LHCN-M2 (cell line): Measurements from ENCODE around the gene GPC1. TPM values are rescaled to one million over a fixed set of nuclear protein-coding genes. Genes with fewer than 3 reads are reported as not detected.
A peak's percentile ranks its signal among the peaks of the same experiment; 100 is the strongest.

Experiments used
- DNase-seq: peaks from one replicate; pipeline ENCODE4 v3.0.0-alpha.2; 2012; ENCODE audit warnings: low read depth
- total RNA-seq: library from RNA; depleted of rRNA; stranded (reverse); fragments of >200 nt; gene quantifications from 2 replicates; pipeline ENCODE4 v1.2.3, GENCODE V29; 2014

GPC1 gene
- total RNA-seq, 1 experiment from 2014 or later = 118 TPM

GRCh38 chr2:240429341-240429871, 6.1 kb upstream of the GPC1 start:
- DNase-seq = no peak

DNA sequence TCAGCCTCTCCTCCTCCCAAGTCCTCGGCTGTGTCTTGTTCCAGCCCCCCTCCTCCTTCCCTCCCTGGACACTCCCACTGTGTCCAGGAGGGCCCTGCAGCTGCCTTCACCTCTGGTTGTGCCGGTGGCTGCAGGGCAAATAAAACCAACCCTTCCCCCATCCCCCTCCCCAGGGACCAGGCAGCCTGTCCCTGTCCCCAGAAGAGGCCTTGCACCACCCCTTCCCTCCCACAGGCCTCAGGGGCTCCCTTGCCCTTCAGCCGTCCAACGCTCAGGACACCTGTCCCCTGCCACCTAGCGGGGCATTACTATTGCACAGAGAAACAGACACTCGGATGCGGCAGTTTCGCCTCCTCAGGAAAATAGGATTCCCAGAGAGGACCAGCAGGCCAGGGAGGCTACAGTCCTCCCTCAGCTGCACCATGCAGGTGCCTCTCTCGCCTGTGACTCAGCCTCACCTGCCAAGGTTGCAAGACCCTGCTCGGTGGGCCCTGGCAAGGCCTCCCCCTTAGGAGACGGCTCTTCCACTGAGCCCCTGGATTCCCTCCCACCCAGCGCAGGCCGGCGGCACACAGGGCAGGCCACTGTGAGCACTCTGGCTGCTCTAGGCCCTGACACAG, 5.5 kb upstream of the GPC1 start:
- DNase-seq = no peak

GRCh38 chr2:240430595-240430994, 4.9 kb upstream of the GPC1 start:
- DNase-seq = no peak

- no peak for DNase-seq
Observed at GRCh38 chr2:240431271-240431660, 4.2 kb upstream of the GPC1 start.

GRCh38 chr2:240431661-240432424, 3.6 kb upstream of the GPC1 start:
- no peak for DNase-seq

- DNase-seq = no peak
Observed at GRCh38 chr2:240432430-240432819, 3.0 kb upstream of the GPC1 start.

DNA sequence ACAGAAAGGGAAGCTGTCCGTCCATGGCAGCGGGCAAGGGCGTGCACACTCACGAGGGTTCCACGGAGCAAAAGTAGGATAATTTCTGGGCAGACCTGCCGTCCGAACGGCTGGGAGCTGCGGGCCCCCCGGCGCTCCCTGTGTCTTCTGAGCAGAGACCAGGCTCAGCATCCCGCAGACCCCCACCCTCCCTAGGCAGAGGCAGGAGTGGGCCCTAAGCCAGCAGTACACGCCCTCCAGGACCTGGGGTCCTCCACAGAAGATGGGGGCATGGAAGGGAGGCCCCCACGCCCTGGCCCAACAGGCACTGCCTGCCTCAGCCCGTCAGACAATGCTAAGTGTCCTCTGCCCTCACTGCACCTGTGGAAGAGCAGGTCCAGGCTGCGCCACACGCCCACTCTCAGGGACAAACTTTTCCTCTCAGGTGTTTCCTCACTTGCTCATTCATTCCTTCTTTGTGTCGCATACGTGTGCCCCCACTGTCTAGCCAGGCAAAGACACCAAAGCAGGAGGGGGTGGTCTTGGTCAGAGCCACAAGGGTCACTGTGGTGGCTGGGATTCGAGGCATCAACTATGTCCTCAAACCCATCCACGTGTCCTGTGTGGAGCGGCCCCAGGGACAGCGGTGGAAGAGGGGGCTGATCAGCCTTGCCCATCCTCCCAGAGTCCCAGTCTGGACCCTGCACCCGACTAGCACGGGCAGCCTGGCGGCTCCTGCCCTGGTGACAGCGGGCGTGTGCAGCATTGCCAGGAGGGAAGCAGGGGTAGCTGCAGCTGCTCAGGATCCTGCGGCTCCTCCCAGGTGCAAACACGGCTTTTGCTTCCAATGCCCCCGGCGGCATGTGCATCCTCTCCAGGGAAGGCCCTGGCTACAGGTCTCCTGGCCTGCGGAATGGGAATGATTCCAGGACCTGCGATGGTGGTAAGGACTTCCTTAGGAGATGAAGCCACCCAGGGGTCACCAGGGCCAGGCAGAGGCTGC, 2.4 kb upstream of the GPC1 start:
- DNase-seq = no peak

DNA sequence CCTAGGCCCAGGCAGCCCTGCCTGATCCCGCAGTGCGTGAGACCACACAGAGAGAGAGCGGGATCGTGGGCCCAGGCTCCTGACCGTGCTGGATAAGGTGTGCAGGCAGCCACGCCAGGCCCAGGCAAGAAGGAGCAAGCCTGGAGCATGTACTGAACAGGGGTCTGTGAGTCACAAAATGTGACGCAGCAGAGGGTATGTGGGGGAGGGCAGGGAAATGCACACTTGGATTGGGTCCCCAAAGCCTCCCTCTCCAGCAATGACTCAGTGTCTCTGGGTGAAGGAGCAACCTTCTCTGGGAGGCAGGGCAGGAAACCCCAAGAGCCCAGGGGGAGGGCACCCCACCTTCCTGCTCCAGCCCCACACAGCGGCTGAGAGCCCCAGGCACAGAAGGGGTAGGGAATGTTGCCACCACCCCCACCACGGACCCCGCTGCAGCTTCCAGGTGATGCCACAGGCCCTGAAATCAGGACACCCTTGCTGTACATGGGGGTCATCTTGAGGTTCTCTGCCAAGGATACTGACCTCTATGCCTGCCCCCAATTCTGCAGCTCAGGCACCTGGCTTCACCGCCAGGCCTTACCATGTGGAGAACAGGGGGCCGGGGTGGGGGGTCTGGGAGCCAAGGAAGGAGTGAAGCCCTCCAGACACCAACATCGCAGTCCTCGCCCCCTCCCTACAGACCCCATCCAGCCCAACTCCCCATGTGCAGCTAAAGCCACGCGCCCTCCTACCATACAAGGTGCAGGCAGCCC, 1.3 kb upstream of the GPC1 start:
- peak; percentile 96 for DNase-seq

DNA sequence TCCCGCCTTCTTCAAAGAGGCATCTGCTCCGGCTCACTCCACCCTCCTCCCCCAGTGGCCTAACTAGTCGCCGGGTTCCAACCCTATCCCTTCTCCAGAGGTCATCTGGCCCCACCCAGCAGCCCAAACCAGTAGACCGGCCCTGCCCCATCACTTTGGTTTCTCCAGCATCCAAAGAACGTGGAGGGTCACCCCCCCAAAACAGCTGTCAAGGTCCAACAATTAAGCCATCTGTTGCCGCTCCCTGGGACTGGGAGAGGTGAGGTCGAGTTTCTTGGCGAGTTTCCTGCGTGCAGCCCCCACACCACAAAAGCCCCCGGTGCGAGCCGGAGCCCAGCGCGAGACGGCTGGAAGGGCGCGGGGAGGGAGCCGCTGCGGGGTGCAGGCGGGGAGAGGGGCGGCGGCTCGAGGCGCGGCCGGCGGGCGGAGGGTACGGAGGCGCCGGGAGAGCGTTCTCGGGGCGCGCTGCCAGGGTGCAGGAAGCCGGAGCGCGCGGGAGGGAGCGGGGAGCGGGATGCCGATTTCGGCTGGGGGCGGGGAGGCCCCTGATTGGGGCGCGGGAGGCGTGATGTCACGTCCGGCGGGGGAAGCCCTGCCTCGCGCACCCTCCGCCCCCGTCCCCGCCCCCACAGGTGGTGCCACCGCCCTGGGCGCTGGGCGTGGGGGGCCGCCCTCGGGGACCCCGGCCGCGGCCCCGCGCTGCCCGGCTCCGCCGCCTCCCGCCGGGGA, 571 bp upstream of the GPC1 start:
- peak; percentile 94 for DNase-seq

- DNase-seq = no peak
Observed at GRCh38 chr2:240435948-240436682, 652 bp downstream of the GPC1 start.

DNA sequence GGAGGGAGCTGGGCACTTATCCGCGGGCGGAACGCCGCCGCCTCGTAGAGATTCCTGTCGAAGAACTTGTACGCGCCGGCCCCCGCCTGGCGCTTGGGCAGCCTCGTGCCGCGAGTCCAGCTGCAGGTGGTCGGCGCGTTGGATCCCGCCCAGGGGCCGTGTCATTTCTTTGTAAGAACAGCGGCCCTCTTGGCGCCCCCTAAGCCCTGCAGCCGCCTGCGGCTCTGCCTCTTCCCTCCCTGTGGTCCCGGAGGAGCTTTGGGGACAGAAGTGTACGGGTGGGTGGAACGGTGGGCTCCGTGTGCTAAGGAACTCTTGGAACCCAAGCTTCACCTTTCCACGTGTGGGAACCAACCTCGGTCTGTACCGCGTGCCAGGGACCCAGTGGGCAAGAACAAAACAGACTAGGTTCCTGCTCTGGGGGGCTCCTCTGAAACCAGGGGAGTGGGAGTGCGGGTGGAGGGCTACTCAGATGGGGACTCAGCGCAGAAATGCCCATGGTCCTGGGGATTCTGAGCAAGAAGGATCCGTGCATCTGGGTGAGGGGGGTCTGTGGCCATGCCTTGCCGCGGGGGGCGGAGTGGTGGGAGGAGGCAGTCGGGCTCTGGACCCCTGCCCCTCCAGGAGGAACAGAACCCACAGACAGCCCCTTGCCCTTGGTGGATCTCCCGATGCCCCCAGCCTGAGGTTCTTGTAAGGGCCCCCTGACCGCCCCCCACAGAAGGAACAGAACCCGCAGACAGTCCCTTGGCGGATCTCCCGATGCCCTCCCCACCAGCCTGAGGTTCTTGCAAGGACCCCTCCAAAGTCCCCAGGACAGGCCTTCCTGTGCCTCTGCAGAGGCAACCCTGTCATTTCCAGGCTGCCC, 1.5 kb downstream of the GPC1 start:
- DNase-seq = no peak

- no peak for DNase-seq
Observed at GRCh38 chr2:240437551-240437860, 2.0 kb downstream of the GPC1 start.

DNA sequence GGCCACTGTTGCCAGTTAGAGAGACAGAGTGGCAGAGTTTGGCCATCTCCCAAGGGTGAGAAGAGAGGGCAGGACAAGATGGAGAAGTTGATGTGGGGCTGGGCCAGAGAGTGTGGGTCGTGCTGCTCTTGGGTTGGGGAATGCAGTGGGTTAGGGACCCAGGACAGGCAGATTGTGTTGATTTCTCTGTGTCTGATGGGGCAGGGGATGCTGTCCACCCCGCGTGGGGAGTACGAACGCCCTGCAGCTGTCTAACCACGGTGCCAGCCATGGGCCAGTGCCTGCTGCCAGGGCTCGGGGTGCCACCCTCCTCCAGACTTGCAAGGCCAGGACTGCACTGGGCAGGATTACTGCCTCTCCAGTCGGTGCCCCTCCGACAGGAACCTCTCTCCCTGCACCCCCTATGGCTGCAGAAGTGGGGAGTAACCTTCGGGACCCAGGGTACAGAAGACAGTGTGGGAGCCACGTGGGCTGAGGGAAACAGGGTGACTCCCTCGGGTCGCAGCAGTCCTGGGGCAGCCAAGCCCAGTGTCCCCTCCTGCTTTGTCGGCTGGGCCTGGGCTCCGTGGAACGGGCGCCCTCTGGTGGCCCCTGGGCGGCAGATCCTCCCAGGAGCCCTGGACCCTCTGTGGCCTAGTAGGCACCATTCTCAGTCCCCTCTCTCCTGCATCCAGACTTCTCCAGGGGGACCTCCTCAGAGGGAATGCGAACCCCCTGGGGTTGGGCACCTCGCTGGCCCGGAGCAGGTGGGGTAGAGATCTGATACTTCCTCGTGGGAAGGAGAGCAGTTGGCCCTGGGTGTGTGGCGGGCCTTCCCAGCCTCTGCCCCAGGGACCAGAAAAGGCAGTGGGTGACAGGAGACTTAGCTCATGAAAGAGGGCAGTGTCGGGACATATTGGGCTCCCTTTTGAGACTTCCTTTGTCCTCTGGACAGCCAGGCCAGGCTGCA, 2.7 kb downstream of the GPC1 start:
- peak; percentile 56 for DNase-seq

DNA sequence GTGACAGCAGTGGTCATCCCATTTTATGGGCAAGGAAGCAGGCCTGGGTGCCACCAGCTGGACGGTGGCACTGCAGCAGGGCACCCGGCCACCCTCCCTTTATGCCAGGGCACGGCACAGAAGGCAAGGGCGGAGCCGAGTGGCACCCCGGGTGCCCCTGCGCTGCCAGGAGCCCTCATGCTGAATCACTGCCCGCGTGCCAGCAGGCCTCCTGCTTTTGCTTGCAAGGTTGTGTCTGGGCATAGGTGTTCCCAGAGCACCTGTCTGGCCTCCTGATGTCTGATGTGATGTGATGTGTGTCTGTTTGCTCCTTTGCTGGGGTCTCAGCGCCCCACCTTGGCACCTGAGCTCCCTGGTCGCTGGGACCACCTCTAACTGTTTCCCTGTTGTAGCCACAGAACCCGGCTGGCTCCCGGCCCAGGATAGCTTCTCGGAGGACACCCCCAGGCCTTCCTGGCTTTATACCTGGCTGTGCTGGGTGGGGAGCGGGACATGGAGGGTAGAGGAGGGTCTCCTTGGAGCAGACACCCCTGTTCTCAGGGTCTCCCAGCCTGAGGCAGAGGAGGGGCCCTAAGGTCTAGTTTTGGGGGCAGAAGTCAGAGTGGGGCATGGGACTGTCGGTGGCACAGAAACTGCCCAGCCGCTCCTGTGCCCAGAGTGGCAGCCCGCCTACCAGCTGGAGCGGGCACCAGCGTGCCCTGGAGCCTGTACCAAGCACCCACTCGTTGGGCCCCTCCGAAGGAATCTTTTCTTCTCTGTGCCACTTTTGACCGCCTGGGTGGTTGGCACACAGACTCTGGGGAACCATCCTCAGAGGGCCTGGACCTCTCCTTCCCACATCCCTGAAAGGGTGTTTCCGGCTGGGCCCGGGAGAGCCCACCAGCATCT, 3.6 kb downstream of the GPC1 start:
- no peak for DNase-seq

DNA sequence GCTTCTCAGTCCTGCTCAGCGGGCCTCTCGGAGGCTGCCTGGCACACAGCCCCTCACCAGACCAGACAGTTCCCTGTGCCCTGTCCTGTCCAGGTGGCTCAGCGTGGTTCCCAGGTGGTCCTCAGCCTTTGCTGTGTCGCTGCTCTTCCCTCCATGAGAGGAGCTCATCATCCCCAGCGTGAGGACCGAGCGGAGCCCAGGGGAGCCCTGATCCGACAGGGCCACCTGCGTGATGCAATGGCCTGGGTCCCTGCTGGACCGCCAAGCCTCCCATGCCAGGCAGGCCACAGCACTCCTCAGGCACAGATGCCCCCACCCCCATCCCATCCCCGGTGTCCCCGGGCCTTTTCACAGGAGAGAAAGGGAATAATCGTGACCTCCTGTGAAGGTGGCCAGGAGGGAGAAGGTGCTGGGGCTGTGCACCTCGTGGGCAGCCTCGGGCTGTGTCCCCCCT, 4.3 kb downstream of the GPC1 start:
- DNase-seq = no peak

DNA sequence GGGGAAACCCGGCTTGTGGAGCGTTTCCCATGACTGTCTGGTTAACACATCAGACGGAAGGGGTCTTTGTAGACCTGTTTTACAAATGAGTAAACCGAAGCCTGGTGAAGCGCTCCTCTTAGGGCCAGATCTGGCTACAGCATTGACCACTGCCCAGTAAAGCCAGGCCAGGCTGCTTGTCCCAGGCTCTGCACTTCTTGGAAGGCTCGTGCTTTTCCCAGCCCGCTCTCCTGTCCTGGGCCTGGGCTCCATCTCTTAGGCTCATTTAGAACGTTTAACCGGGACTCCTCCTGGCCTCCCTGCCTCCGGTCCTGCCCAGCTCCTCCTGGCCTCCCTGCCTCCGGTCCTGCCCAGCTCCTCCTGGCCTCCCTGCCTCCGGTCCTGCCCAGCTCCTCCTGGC, 4.8 kb downstream of the GPC1 start:
- DNase-seq = no peak
